ENCODE measurements around the gene F13A1. TPM values are rescaled to one million over a fixed set of nuclear protein-coding genes. Genes with fewer than 3 reads are reported as not detected.

F13A1 gene
- polyA plus RNA-seq, 4 donors = 0.45 to 30.5 (median 3.5) TPM

DNA sequence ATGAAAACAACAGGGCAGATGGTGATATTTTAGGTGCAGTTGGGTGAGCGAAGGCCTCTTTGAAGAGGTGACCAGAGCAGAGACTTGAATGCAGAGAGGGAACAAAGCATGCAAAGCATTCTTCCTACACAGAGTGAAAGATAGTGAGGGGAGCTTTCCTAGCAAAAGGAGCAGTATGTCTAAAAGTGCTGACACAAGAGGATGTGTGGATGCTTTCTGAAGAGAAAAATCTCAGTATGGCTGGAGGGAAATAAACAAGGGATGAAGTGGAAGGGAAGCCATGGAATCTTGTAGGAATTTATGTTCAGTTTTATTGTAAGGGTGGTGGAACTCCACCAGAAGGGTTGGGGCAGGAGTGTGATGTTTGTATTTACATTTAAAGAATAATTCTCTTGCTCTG, 128.6 kb downstream of the F13A1 start:
- Histone ChIP-seq H3K4me3 (ENCODE audit: low read depth in 1 of 3, low read length in 3 of 3) (no peak overlapping the region), H3K4me1 (ENCODE audit: control insufficient read depth in 3 of 3, insufficient read depth in 2 of 3, low read depth in 1 of 3, low read length in 2 of 3) (no peaks in the 10 kb centered on the region), H3K9me3 (ENCODE audit: control insufficient read depth in 2 of 2, insufficient read depth in 1 of 2, low read depth in 1 of 2, low read length in 1 of 2) (no peaks in the 10 kb centered on the region), H3K27ac (ENCODE audit: low read depth in 1 of 3, low read length in 2 of 3) (no peak overlapping the region), H3K27me3 (ENCODE audit: control insufficient read depth in 3 of 3, insufficient read depth in 3 of 3, low read length in 3 of 3) (peaks cover 0 to 2% (median 0%) of the 10 kb centered on the region in 3 donors), H3K36me3 (ENCODE audit: control insufficient read depth in 3 of 3, insufficient read depth in 2 of 3, low read depth in 1 of 3, low read length in 3 of 3) (no peaks in the 10 kb centered on the region)
- FAIRE-seq (no peak), DNase-seq (no peak)
- 74 to 83% (median 80%) methylated on average over 1 of the region's 1 CpG for WGBS, 3 donors

DNA sequence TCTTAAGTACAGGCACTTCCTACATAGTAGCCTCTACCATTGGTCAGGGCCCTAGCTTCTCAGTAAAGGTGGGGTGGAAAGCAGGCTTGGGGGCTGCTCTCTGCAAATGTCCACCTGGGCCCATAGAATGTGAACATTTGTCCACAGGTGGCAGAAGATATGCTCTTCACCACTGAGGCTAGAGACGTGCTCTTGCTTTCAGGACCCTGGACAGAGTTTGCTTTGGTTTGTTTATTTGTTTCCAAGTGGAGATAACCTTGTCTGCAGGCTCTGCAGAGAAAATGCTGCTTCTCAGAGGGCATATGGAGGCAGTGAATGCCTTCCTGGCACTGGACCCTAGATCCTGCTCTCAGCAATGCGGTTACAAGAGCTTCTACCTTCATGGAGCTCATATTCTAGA, 129.0 kb downstream of the F13A1 start:
- Histone ChIP-seq H3K9me3 (ENCODE audit: control insufficient read depth in 2 of 2, insufficient read depth in 1 of 2, low read depth in 1 of 2, low read length in 1 of 2) (no peaks in the 10 kb centered on the region), H3K27ac (ENCODE audit: low read depth in 1 of 3, low read length in 2 of 3) (no peak overlapping the region), H3K4me3 (ENCODE audit: low read depth in 1 of 3, low read length in 3 of 3) (no peak overlapping the region), H3K36me3 (ENCODE audit: control insufficient read depth in 3 of 3, insufficient read depth in 2 of 3, low read depth in 1 of 3, low read length in 3 of 3) (no peaks in the 10 kb centered on the region), H3K27me3 (ENCODE audit: control insufficient read depth in 3 of 3, insufficient read depth in 3 of 3, low read length in 3 of 3) (peaks cover 0 to 2% (median 0%) of the 10 kb centered on the region in 3 donors), H3K4me1 (ENCODE audit: control insufficient read depth in 3 of 3, insufficient read depth in 2 of 3, low read depth in 1 of 3, low read length in 2 of 3) (no peaks in the 10 kb centered on the region)
- DNase-seq (no peak), FAIRE-seq (no peak)
- 34 to 46% (median 42%) methylated on average over 2 of the region's 2 CpGs for WGBS, 3 donors

DNA sequence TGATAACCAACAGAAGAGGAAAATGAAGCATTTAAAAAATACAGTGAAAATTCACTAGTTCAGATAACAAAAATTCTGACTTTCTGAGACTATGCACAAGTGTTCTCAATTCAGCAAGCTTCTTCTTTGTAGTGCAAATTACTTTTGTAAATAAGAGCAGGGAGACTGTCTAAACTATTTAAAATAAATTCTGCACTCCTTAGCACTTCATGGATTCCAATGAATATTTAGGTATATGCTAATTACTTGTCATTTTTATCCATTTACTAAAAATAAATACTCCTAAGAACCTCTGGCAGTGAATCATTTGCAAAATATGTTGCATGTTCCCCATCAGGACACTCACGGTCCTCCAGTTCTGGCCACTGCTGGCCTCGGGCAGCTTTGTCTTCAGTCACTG, 139.8 kb downstream of the F13A1 start:
- no peak for FAIRE-seq
- no peak overlapping the region for H3K27ac ChIP-seq (ENCODE audit: low read depth in 1 of 3, low read length in 2 of 3)
- whole genome bisulfite sequencing, 3 donors = 64 to 72% (median 68%) methylated on average over 2 of the region's 2 CpGs
- H3K9me3 ChIP-seq (ENCODE audit: control insufficient read depth in 2 of 2, insufficient read depth in 1 of 2, low read depth in 1 of 2, low read length in 1 of 2) = no peaks in the 10 kb centered on the region
- H3K4me3 ChIP-seq (ENCODE audit: low read depth in 1 of 3, low read length in 3 of 3) = no peak overlapping the region
- no peaks in the 10 kb centered on the region for H3K4me1 ChIP-seq (ENCODE audit: control insufficient read depth in 3 of 3, insufficient read depth in 2 of 3, low read depth in 1 of 3, low read length in 2 of 3)
- no peak for DNase-seq
- no peaks in the 10 kb centered on the region for H3K36me3 ChIP-seq (ENCODE audit: control insufficient read depth in 3 of 3, insufficient read depth in 2 of 3, low read depth in 1 of 3, low read length in 3 of 3)
- peaks cover 0 to 8% (median 3%) of the 10 kb centered on the region in 3 donors for H3K27me3 ChIP-seq (ENCODE audit: control insufficient read depth in 3 of 3, insufficient read depth in 3 of 3, low read length in 3 of 3)

DNA sequence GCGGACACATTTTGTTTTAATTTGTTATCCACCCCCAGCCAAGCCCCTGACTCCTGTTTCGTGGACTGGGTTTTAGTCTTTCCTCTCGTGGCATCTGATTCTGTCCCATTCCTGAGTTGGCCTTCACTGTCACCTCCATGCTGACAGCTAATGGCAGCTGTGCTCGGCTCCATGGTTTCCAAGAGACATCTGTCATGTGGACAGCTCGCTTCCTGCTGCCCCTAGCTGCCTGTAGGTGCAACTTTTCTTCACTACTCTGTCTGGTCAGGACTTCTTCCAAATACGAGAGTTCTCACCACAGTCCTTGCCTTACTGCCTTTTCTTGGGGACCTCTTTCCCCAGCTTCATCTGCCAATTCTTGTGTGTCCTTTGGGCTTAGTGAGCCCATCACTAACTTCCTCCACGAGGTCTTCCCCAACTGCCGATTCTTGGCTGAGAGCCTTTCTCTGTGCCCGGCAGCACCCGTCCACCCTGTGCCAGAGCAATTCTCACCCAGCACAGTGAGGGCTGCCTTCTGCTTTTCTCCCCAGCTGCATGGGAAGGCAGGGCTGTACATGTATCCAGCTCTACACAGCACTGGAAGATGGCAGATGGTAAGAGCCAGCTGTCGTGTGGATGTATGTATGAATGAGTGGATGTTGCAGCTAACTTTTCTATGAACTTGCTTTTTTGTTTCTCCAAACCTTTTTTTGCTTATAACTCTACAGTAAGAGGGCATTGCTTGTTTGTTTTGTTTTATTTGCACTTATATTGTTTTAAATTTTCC, 140.4 kb downstream of the F13A1 start:
- H3K36me3 ChIP-seq (ENCODE audit: control insufficient read depth in 3 of 3, insufficient read depth in 2 of 3, low read depth in 1 of 3, low read length in 3 of 3) = no peaks in the 10 kb centered on the region
- no peak overlapping the region for H3K27ac ChIP-seq (ENCODE audit: low read depth in 1 of 3, low read length in 2 of 3)
- WGBS, 3 donors = 73 to 74% (median 73%) methylated on average over 11 of the region's 11 CpGs
- FAIRE-seq = no peak
- peaks cover 0 to 8% (median 3%) of the 10 kb centered on the region in 3 donors for H3K27me3 ChIP-seq (ENCODE audit: control insufficient read depth in 3 of 3, insufficient read depth in 3 of 3, low read length in 3 of 3)
- H3K9me3 ChIP-seq (ENCODE audit: control insufficient read depth in 2 of 2, insufficient read depth in 1 of 2, low read depth in 1 of 2, low read length in 1 of 2) = no peaks in the 10 kb centered on the region
- H3K4me3 ChIP-seq (ENCODE audit: low read depth in 1 of 3, low read length in 3 of 3) = no peak overlapping the region
- no peak for DNase-seq
- H3K4me1 ChIP-seq (ENCODE audit: control insufficient read depth in 3 of 3, insufficient read depth in 2 of 3, low read depth in 1 of 3, low read length in 2 of 3) = no peaks in the 10 kb centered on the region

DNA sequence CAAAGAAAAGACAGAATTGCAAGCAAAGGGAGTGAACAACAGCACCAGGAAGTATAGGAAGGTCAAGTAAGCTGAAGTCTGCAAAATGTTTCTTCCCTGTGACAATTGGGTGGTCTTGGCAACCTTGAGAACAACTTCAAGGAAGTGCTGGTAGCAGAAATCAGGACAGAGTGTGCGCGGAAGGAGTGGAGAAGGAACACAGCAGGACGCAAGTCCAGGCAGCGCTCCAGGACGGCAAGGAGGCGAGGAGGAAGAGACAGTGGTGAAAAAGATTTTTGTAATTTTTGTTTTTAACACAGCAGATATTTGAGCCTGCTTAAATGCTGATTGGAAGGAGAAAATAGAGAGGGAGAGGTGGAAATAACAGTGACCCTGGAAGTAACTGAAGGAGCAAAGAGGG, 141.7 kb downstream of the F13A1 start:
- no peak overlapping the region for H3K4me3 ChIP-seq (ENCODE audit: low read depth in 1 of 3, low read length in 3 of 3)
- H3K27me3 ChIP-seq (ENCODE audit: control insufficient read depth in 3 of 3, insufficient read depth in 3 of 3, low read length in 3 of 3) = peaks cover 0 to 5% (median 3%) of the 10 kb centered on the region in 3 donors
- DNase-seq (no peak), FAIRE-seq (no peak)
- H3K9me3 ChIP-seq (ENCODE audit: control insufficient read depth in 2 of 2, insufficient read depth in 1 of 2, low read depth in 1 of 2, low read length in 1 of 2) = no peaks in the 10 kb centered on the region
- no peaks in the 10 kb centered on the region for H3K4me1 ChIP-seq (ENCODE audit: control insufficient read depth in 3 of 3, insufficient read depth in 2 of 3, low read depth in 1 of 3, low read length in 2 of 3)
- WGBS, 3 donors = 65 to 84% (median 81%) methylated on average over 6 of the region's 6 CpGs
- no peak overlapping the region for H3K27ac ChIP-seq (ENCODE audit: low read depth in 1 of 3, low read length in 2 of 3)
- H3K36me3 ChIP-seq (ENCODE audit: control insufficient read depth in 3 of 3, insufficient read depth in 2 of 3, low read depth in 1 of 3, low read length in 3 of 3) = no peaks in the 10 kb centered on the region

DNA sequence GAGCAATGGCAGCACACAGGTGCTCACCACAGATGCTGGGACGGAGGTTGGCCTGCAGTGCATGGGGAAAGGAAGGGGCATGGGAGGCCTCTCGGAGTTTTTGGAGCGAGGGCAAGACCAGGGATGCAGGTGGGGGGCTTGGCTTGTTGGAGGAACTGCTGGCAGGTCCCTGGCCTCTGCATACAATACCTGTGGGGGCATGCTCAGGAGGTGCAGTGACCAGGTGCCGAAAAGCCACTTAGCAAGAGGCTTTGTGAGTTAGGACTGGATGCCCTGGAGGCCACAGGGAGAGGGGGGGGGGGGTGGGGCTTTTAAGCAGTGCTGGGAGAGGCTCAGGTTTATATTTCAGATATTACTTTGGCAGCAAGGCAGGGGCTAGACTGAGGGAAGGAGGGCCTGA, 142.7 kb downstream of the F13A1 start:
- Histone ChIP-seq H3K27me3 (ENCODE audit: control insufficient read depth in 3 of 3, insufficient read depth in 3 of 3, low read length in 3 of 3) (peaks cover 0 to 5% (median 3%) of the 10 kb centered on the region in 3 donors), H3K4me3 (ENCODE audit: low read depth in 1 of 3, low read length in 3 of 3) (no peak overlapping the region), H3K36me3 (ENCODE audit: control insufficient read depth in 3 of 3, insufficient read depth in 2 of 3, low read depth in 1 of 3, low read length in 3 of 3) (no peaks in the 10 kb centered on the region), H3K27ac (ENCODE audit: low read depth in 1 of 3, low read length in 2 of 3) (no peak overlapping the region), H3K4me1 (ENCODE audit: control insufficient read depth in 3 of 3, insufficient read depth in 2 of 3, low read depth in 1 of 3, low read length in 2 of 3) (no peaks in the 10 kb centered on the region), H3K9me3 (ENCODE audit: control insufficient read depth in 2 of 2, insufficient read depth in 1 of 2, low read depth in 1 of 2, low read length in 1 of 2) (no peaks in the 10 kb centered on the region)
- 53 to 73% (median 65%) methylated on average over 4 of the region's 4 CpGs for WGBS, 3 donors
- FAIRE-seq (no peak), DNase-seq (no peak)

DNA sequence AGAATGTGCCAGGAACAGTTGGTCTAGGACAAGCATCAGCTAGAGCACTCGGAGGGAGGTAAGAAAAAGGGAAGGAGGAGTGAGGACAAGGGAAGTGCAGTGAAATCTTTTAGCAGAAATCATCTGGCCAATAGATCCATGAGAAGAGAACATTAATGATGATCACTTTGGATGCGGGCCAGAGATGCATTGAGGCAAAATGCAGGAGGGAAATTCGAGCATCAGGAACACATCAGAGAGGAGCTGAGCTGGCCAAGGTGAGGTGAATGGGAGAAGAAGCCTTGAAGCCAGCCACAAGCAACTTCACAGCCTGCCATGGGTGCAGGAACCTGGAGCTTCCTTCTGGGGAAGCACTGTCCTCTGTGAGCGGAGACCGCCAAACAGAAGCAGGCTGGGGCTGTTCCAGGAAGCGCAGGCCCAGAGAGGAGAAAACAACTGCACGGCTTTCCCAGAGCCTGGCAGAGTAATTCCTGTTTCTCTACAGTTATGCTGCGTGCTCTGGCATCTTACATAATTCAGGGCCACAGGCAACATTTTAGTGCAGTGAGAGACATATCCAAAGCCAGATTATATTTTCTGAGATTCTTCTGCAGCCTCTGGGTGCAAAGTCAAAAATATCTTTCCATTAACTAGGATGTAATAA, 143.8 kb downstream of the F13A1 start:
- H3K4me1 ChIP-seq (ENCODE audit: control insufficient read depth in 3 of 3, insufficient read depth in 2 of 3, low read depth in 1 of 3, low read length in 2 of 3) = no peaks in the 10 kb centered on the region
- H3K27ac ChIP-seq (ENCODE audit: low read depth in 1 of 3, low read length in 2 of 3) = no peak overlapping the region
- no peak for FAIRE-seq
- H3K36me3 ChIP-seq (ENCODE audit: control insufficient read depth in 3 of 3, insufficient read depth in 2 of 3, low read depth in 1 of 3, low read length in 3 of 3) = no peaks in the 10 kb centered on the region
- no peaks in the 10 kb centered on the region for H3K9me3 ChIP-seq (ENCODE audit: control insufficient read depth in 2 of 2, insufficient read depth in 1 of 2, low read depth in 1 of 2, low read length in 1 of 2)
- no peak for DNase-seq
- H3K4me3 ChIP-seq (ENCODE audit: low read depth in 1 of 3, low read length in 3 of 3) = no peak overlapping the region
- H3K27me3 ChIP-seq (ENCODE audit: control insufficient read depth in 3 of 3, insufficient read depth in 3 of 3, low read length in 3 of 3) = peaks cover 0 to 5% (median 3%) of the 10 kb centered on the region in 3 donors
- 63 to 74% (median 64%) methylated on average over 8 of the region's 8 CpGs for WGBS, 3 donors

DNA sequence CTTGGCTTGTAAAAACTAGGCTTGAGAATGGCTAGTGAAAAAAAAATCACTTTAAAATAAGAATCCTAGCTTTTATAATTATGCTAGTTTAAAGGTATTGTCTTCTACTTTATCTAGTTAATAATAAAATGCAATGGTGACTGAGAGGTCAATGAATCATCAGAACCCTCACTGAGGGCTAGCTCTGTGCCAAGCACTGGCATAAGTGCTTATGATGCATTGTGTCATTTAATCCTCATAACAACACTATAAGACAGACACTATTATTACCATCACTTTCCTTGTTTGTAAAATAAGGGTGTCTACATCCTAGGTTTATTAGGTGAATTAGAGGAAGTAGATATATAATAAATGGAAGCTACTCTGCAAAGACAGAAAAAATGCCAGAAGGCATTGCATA, 144.3 kb downstream of the F13A1 start:
- FAIRE-seq = no peak
- Histone ChIP-seq H3K36me3 (ENCODE audit: control insufficient read depth in 3 of 3, insufficient read depth in 2 of 3, low read depth in 1 of 3, low read length in 3 of 3) (no peaks in the 10 kb centered on the region), H3K9me3 (ENCODE audit: control insufficient read depth in 2 of 2, insufficient read depth in 1 of 2, low read depth in 1 of 2, low read length in 1 of 2) (no peaks in the 10 kb centered on the region), H3K4me1 (ENCODE audit: control insufficient read depth in 3 of 3, insufficient read depth in 2 of 3, low read depth in 1 of 3, low read length in 2 of 3) (no peaks in the 10 kb centered on the region), H3K27ac (ENCODE audit: low read depth in 1 of 3, low read length in 2 of 3) (no peak overlapping the region), H3K4me3 (ENCODE audit: low read depth in 1 of 3, low read length in 3 of 3) (no peak overlapping the region), H3K27me3 (ENCODE audit: control insufficient read depth in 3 of 3, insufficient read depth in 3 of 3, low read length in 3 of 3) (peaks cover 0 to 5% (median 2%) of the 10 kb centered on the region in 3 donors)
- DNase-seq = no peak
